Liver (tissue), 9 donors: Measurements from ENCODE around the gene KPNA5. TPM values are rescaled to one million over a fixed set of nuclear protein-coding genes. Genes with fewer than 3 reads are reported as not detected.

Experiments
- DNase-seq: peaks from one replicate; pipeline ENCODE4 v3.0.0-alpha.2; 2017; ENCODE audit warnings: low spot score
- H3K27ac ChIP-seq, 2 donors: one replicate each; pipeline ENCODE4 v1.7.0; 2013; ENCODE audit warnings: inconsistent platforms in 2 of 2, low read length in 2 of 2, control low read depth in 1 of 2, low read depth in 1 of 2, mild to moderate bottlenecking in 1 of 2
- H3K27me3 ChIP-seq, 4 donors: one replicate each; pipeline versions ENCODE4 v1.6.1 to v1.7.0; 2013; ENCODE audit warnings: low read length in 3 of 4, inconsistent platforms in 1 of 4, mild to moderate bottlenecking in 1 of 4, moderate library complexity in 1 of 4; ENCODE audit not compliant: control insufficient read depth in 4 of 4, insufficient read depth in 4 of 4
- H3K36me3 ChIP-seq, 4 donors: one replicate each; pipeline versions ENCODE4 v1.6.1 to v1.7.0; 2013; ENCODE audit warnings: low read length in 3 of 4, mild to moderate bottlenecking in 3 of 4, low read depth in 1 of 4, moderate library complexity in 1 of 4; ENCODE audit not compliant: control insufficient read depth in 4 of 4, insufficient read depth in 3 of 4
- H3K4me1 ChIP-seq, 4 donors: one replicate each; pipeline versions ENCODE4 v1.6.1 to v1.7.0; 2013; ENCODE audit warnings: low read length in 3 of 4, mild to moderate bottlenecking in 3 of 4, moderate library complexity in 1 of 4; ENCODE audit not compliant: control insufficient read depth in 4 of 4, insufficient read depth in 4 of 4
- H3K4me3 ChIP-seq, 3 donors: one replicate each; pipeline versions ENCODE4 v1.6.1 to v1.7.0; 2013; ENCODE audit warnings: low read length in 3 of 3, control low read depth in 1 of 3, low read depth in 1 of 3, mild to moderate bottlenecking in 1 of 3
- H3K9ac ChIP-seq, 2 donors: one replicate each; pipeline ENCODE4 v1.7.0; 2013; ENCODE audit warnings: low read length in 2 of 2, mild to moderate bottlenecking in 2 of 2, moderate library complexity in 2 of 2, control low read depth in 1 of 2, low read depth in 1 of 2
- H3K9me3 ChIP-seq, 4 donors: one replicate each; pipeline versions ENCODE4 v1.6.1 to v1.7.0; 2013; ENCODE audit warnings: low read length in 3 of 4; ENCODE audit not compliant: control insufficient read depth in 4 of 4
- EGR1 ChIP-seq, 2 donors: IDR thresholded peaks; 2 replicates each; pipeline ENCODE4 v1.6.1; 2016 to 2018; ENCODE audit warnings: antibody characterized with exemption in 2 of 2, low read depth in 2 of 2
- FOXA1 ChIP-seq: IDR thresholded peaks from 2 replicates; pipeline ENCODE4 v1.6.1; 2016; ENCODE audit warnings: antibody characterized with exemption
- FOXA2 ChIP-seq: IDR thresholded peaks from 2 replicates; pipeline ENCODE4 v1.6.1; 2016; ENCODE audit warnings: antibody characterized with exemption
- GABPA ChIP-seq, 2 donors: IDR thresholded peaks in 1 of 2; conservative IDR thresholded peaks in 1 of 2; 2 replicates each; pipeline ENCODE4 v1.6.1; 2016; ENCODE audit warnings: antibody characterized with exemption in 2 of 2, mild to moderate bottlenecking in 1 of 2, moderate library complexity in 1 of 2
- HNF4A ChIP-seq, 2 donors: conservative IDR thresholded peaks; 2 replicates each; pipeline ENCODE4 v1.6.1; 2016; ENCODE audit warnings: antibody characterized with exemption in 2 of 2, mild to moderate bottlenecking in 2 of 2
- HNF4G ChIP-seq: IDR thresholded peaks from 2 replicates; pipeline ENCODE4 v1.6.1; 2016; ENCODE audit warnings: antibody characterized with exemption
- NR2F2 ChIP-seq: IDR thresholded peaks from 2 replicates; pipeline ENCODE4 v1.6.1; 2016; ENCODE audit warnings: antibody characterized with exemption
- RAD21 ChIP-seq, 2 donors: IDR thresholded peaks; 2 replicates each; pipeline ENCODE4 v1.6.1; 2016; ENCODE audit warnings: antibody characterized with exemption in 2 of 2, mild to moderate bottlenecking in 2 of 2
- SP1 ChIP-seq: IDR thresholded peaks from 2 replicates; pipeline ENCODE4 v1.6.1; 2018; ENCODE audit warnings: antibody characterized with exemption, mild to moderate bottlenecking
- TAF1 ChIP-seq: conservative IDR thresholded peaks from 2 replicates; pipeline ENCODE4 v1.6.1; 2016; ENCODE audit warnings: antibody characterized with exemption, mild to moderate bottlenecking
- YY1 ChIP-seq: IDR thresholded peaks from 2 replicates; pipeline ENCODE4 v1.6.1; 2016; ENCODE audit warnings: antibody characterized with exemption, mild to moderate bottlenecking
- WGBS: extraction: QIAGEN DNeasy Blood & Tissue Kit; methylation state at CpG from one replicate; pipeline ENCODE4 v1.1.7; 2013; 5-methylcytosine and 5-hydroxymethylcytosine counted together
- polyA plus RNA-seq, 2 donors: library from polyadenylated mRNA; stranded (reverse) in 1 of 2; unstranded in 1 of 2; fragments of 200-250 nt in 1 of 2; fragments of >200 nt in 1 of 2; fragmentation: Nextera tagmentation in 1 of 2; extraction: Ambion mirVana in 1 of 2; gene quantifications; one replicate each; pipeline versions ENCODE4 v1.2.1 to v1.2.3, GENCODE V29; 2013 to 2015
- total RNA-seq, 2 donors: library from RNA; depleted of rRNA; stranded (reverse); fragments of >200 nt; gene quantifications; one replicate each; pipeline ENCODE4 v1.2.3, GENCODE V29; 2014
- TF ChIP-seq, protein P1 (sequence below): IDR thresholded peaks from 2 replicates; pipeline ENCODE4 v1.6.1; 2016; ENCODE audit warnings: antibody characterized with exemption
- TF ChIP-seq, protein P2 (sequence below): fragments of 150-350 bp; IDR thresholded peaks from 2 replicates; pipeline ENCODE4 v1.5.1; 2017; ENCODE audit warnings: improper control_type of control experiment, low read depth, low read length; ENCODE audit not compliant: missing input control
- TF ChIP-seq, protein P3 (sequence below): IDR thresholded peaks from 2 replicates; pipeline ENCODE4 v1.6.1; 2016; ENCODE audit warnings: antibody characterized with exemption
- TF ChIP-seq, protein P4 (sequence below): IDR thresholded peaks from 2 replicates; pipeline ENCODE4 v1.6.1; 2016; ENCODE audit warnings: antibody characterized with exemption, mild to moderate bottlenecking
- TF ChIP-seq, protein P5 (sequence below): IDR thresholded peaks from 2 replicates; pipeline ENCODE4 v1.6.1; 2016; ENCODE audit warnings: antibody characterized with exemption
- donor health status: healthy.
- donor health status: healthy.
- donor health status: healthy.
- donor health status: healthy.
- donor health status: healthy.

KPNA5 gene
- total and polyA plus RNA-seq, 4 donors, result 0.63 to 3.6 (median 2.3) TPM

DNA sequence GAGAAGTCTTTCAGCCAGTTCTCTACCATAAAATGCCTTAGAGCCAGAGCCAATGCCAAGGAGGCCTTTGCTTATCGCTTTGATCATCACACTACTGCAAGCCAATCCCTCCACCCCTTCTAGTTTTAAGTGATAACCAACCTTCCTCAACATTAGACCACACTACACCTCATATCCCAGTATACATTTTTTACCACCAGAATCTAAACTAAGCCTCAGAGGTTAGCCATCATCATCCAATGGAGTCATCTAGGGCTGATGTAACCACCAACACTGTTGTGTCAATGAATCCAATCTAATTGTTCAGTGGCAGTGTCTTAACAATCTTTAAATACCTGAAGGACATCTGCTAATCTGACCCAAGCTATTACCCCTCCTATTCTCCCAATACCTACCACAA, 18.8 kb upstream of the KPNA5 start:
- Histone ChIP-seq H3K27ac (no peak overlapping the region), H3K9ac (no peak overlapping the region), H3K27me3 (no peaks in the 10 kb centered on the region), H3K9me3 (no peaks in the 10 kb centered on the region), H3K4me3 (no peak overlapping the region), H3K4me1 (peaks cover 0 to 13% (median 0%) of the 10 kb centered on the region in 4 donors), H3K36me3 (peaks cover 0 to 4% (median 1%) of the 10 kb centered on the region in 4 donors)
- DNase-seq, result no peak
- TF ChIP-seq NR2F2 (no peak), EGR1 (IDR thresholded peaks at IDR 0.05; ENCODE audit: low read depth in 2 of 2) (no peak), TAF1 (no peak), GABPA (IDR thresholded peaks at IDR 0.05 in 1 of 2, conservative IDR thresholded peaks at IDR 0.05 in 1 of 2) (no peak), YY1 (no peak), HNF4A (conservative IDR thresholded peaks at IDR 0.05) (no peak), FOXA1 (no peak), FOXA2 (no peak), HNF4G (no peak), RAD21 (IDR thresholded peaks at IDR 0.05) (no peak), SP1 (no peak)
- TF ChIP-seq, protein P1, sequence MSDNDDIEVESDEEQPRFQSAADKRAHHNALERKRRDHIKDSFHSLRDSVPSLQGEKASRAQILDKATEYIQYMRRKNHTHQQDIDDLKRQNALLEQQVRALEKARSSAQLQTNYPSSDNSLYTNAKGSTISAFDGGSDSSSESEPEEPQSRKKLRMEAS, result no peak
- TF ChIP-seq, protein P2, sequence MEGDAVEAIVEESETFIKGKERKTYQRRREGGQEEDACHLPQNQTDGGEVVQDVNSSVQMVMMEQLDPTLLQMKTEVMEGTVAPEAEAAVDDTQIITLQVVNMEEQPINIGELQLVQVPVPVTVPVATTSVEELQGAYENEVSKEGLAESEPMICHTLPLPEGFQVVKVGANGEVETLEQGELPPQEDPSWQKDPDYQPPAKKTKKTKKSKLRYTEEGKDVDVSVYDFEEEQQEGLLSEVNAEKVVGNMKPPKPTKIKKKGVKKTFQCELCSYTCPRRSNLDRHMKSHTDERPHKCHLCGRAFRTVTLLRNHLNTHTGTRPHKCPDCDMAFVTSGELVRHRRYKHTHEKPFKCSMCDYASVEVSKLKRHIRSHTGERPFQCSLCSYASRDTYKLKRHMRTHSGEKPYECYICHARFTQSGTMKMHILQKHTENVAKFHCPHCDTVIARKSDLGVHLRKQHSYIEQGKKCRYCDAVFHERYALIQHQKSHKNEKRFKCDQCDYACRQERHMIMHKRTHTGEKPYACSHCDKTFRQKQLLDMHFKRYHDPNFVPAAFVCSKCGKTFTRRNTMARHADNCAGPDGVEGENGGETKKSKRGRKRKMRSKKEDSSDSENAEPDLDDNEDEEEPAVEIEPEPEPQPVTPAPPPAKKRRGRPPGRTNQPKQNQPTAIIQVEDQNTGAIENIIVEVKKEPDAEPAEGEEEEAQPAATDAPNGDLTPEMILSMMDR, result no peak
- TF ChIP-seq, protein P3, sequence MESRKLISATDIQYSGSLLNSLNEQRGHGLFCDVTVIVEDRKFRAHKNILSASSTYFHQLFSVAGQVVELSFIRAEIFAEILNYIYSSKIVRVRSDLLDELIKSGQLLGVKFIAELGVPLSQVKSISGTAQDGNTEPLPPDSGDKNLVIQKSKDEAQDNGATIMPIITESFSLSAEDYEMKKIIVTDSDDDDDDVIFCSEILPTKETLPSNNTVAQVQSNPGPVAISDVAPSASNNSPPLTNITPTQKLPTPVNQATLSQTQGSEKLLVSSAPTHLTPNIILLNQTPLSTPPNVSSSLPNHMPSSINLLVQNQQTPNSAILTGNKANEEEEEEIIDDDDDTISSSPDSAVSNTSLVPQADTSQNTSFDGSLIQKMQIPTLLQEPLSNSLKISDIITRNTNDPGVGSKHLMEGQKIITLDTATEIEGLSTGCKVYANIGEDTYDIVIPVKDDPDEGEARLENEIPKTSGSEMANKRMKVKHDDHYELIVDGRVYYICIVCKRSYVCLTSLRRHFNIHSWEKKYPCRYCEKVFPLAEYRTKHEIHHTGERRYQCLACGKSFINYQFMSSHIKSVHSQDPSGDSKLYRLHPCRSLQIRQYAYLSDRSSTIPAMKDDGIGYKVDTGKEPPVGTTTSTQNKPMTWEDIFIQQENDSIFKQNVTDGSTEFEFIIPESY, result no peak
- TF ChIP-seq, protein P4, sequence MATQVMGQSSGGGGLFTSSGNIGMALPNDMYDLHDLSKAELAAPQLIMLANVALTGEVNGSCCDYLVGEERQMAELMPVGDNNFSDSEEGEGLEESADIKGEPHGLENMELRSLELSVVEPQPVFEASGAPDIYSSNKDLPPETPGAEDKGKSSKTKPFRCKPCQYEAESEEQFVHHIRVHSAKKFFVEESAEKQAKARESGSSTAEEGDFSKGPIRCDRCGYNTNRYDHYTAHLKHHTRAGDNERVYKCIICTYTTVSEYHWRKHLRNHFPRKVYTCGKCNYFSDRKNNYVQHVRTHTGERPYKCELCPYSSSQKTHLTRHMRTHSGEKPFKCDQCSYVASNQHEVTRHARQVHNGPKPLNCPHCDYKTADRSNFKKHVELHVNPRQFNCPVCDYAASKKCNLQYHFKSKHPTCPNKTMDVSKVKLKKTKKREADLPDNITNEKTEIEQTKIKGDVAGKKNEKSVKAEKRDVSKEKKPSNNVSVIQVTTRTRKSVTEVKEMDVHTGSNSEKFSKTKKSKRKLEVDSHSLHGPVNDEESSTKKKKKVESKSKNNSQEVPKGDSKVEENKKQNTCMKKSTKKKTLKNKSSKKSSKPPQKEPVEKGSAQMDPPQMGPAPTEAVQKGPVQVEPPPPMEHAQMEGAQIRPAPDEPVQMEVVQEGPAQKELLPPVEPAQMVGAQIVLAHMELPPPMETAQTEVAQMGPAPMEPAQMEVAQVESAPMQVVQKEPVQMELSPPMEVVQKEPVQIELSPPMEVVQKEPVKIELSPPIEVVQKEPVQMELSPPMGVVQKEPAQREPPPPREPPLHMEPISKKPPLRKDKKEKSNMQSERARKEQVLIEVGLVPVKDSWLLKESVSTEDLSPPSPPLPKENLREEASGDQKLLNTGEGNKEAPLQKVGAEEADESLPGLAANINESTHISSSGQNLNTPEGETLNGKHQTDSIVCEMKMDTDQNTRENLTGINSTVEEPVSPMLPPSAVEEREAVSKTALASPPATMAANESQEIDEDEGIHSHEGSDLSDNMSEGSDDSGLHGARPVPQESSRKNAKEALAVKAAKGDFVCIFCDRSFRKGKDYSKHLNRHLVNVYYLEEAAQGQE, result no peak
- 98% methylated on average over 1 of the region's 1 CpG for WGBS

DNA sequence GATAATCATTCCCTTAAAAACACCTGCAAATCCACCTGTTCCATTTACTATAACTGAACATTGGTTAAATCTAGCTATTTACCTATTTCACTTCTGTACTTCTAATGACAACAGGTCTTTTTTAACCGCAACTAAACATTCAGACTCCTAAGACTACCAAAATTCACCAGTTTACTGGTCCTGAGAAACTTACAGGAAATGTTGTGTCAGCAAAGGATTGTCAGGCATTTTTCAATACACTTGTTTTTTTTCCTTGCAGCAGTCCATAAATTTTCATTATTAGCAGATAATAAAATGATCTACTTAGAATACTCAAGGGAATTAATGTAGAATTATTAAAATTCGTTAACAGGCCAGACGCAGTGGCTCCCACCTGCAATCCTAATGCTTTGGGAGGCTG, 17.7 kb upstream of the KPNA5 start:
- Histone ChIP-seq H3K36me3 (no peaks in the 10 kb centered on the region), H3K4me3 (no peak overlapping the region), H3K9ac (no peak overlapping the region), H3K27ac (no peak overlapping the region), H3K4me1 (peaks cover 0 to 18% (median 3%) of the 10 kb centered on the region in 4 donors), H3K9me3 (no peaks in the 10 kb centered on the region), H3K27me3 (no peaks in the 10 kb centered on the region)
- TF ChIP-seq GABPA (IDR thresholded peaks at IDR 0.05 in 1 of 2, conservative IDR thresholded peaks at IDR 0.05 in 1 of 2) (no peak), FOXA1 (no peak), YY1 (no peak), RAD21 (IDR thresholded peaks at IDR 0.05) (no peak), SP1 (no peak), HNF4A (conservative IDR thresholded peaks at IDR 0.05) (no peak), HNF4G (no peak)
- TF ChIP-seq, protein P5, sequence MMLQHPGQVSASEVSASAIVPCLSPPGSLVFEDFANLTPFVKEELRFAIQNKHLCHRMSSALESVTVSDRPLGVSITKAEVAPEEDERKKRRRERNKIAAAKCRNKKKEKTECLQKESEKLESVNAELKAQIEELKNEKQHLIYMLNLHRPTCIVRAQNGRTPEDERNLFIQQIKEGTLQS, result no peak
- TF ChIP-seq, protein P2, result no peak
- TF ChIP-seq, protein P4, result no peak
- 96% methylated on average over 3 of the region's 3 CpGs for WGBS
- no peak for DNase-seq
